ENCODE data around the gene SLC13A5.

SLC13A5 gene

DNA sequence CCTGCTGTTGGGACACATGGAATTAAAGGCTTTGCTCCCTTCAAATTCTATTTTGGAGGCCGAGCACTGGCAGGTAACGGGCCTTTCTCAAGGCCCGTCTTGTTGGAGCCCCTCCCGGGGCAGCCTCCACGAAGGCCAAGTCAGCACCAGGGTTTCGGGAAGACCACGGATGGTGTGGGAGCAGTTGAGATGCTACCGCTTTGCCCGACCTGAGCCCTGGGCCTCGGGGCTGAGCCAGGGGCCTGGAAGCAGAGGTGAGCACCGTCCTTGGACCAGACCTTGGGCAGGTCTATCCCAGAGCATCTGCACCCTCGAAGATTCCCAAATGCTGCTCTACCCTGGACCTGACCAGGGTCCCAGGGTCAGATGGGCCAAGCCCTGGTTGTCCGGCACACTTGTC is 38.6 kb downstream of the SLC13A5 start:
- no peaks in the 10 kb centered on the region for H3F3A ChIP-seq (ENCODE audit: low read depth)
- H4K20me1 ChIP-seq (ENCODE audit: insufficient read depth, low read length, poor library complexity, severe bottlenecking): no peaks in the 10 kb centered on the region
- no peak overlapping the region for H3K4me3 ChIP-seq (ENCODE audit: low read length, poor library complexity, severe bottlenecking)
- H3K9me2 ChIP-seq (replicated peaks; ENCODE audit: low read depth, low read length): no peaks in the 10 kb centered on the region
- H3K9ac ChIP-seq (ENCODE audit: low read depth, low read length, poor library complexity, severe bottlenecking): no peak overlapping the region
- H3K4me1 ChIP-seq (ENCODE audit: insufficient read depth, low read length, poor library complexity, severe bottlenecking): peaks cover 7% of the 10 kb centered on the region
- no peak for TF ChIP-seq EZH2phosphoT487 (IDR thresholded peaks at IDR 0.05; ENCODE audit: borderline replicate concordance)
- TF ChIP-seq, protein P1, sequence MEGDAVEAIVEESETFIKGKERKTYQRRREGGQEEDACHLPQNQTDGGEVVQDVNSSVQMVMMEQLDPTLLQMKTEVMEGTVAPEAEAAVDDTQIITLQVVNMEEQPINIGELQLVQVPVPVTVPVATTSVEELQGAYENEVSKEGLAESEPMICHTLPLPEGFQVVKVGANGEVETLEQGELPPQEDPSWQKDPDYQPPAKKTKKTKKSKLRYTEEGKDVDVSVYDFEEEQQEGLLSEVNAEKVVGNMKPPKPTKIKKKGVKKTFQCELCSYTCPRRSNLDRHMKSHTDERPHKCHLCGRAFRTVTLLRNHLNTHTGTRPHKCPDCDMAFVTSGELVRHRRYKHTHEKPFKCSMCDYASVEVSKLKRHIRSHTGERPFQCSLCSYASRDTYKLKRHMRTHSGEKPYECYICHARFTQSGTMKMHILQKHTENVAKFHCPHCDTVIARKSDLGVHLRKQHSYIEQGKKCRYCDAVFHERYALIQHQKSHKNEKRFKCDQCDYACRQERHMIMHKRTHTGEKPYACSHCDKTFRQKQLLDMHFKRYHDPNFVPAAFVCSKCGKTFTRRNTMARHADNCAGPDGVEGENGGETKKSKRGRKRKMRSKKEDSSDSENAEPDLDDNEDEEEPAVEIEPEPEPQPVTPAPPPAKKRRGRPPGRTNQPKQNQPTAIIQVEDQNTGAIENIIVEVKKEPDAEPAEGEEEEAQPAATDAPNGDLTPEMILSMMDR (conservative IDR thresholded peaks at IDR 0.05; ENCODE audit: low read length): no peak
- H3K27me3 ChIP-seq (ENCODE audit: insufficient read depth, low read length, poor library complexity, severe bottlenecking): peaks cover 42% of the 10 kb centered on the region
- no peak overlapping the region for H3K4me2 ChIP-seq (ENCODE audit: low read depth, low read length, poor library complexity, severe bottlenecking)
- H3K9me3 ChIP-seq (ENCODE audit: insufficient read depth, low read depth, low read length): no peaks in the 10 kb centered on the region
- H2AFZ ChIP-seq (ENCODE audit: low read length): no peak overlapping the region
- H3K36me3 ChIP-seq (ENCODE audit: insufficient read depth, low read length): no peaks in the 10 kb centered on the region
- no peaks in the 10 kb centered on the region for H3K79me2 ChIP-seq (ENCODE audit: insufficient read depth, low read length)

DNA sequence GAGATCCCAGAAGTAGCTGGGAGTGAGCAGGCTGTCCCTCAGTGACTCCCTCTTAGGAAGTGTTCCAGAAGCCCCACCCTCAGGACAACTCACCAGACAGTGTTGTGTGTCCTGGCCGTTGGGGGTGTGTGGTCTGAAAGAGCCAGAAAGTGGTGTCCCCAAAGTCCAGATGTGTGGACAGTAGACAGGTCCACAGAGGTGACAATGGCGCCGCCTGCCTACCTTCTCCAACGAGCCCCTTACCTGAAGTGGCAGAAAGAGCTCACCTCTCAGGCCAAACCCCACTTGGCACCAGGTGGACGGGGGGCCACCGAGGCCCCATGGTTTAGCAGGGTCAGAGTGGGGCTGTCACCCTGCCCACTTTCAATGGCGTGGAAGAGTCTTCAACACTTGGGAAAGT is 41.7 kb downstream of the SLC13A5 start:
- peaks cover 5% of the 10 kb centered on the region for H3K4me1 ChIP-seq (ENCODE audit: insufficient read depth, low read length, poor library complexity, severe bottlenecking)
- H3F3A ChIP-seq (ENCODE audit: low read depth): no peaks in the 10 kb centered on the region
- no peak overlapping the region for H2AFZ ChIP-seq (ENCODE audit: low read length)
- H3K36me3 ChIP-seq (ENCODE audit: insufficient read depth, low read length): no peaks in the 10 kb centered on the region
- H3K9ac ChIP-seq (ENCODE audit: low read depth, low read length, poor library complexity, severe bottlenecking): no peak overlapping the region
- no peak overlapping the region for H3K4me3 ChIP-seq (ENCODE audit: low read length, poor library complexity, severe bottlenecking)
- H4K20me1 ChIP-seq (ENCODE audit: insufficient read depth, low read length, poor library complexity, severe bottlenecking): no peaks in the 10 kb centered on the region
- TF ChIP-seq, protein P1 (conservative IDR thresholded peaks at IDR 0.05; ENCODE audit: low read length): no peak
- no peak for TF ChIP-seq EZH2phosphoT487 (IDR thresholded peaks at IDR 0.05; ENCODE audit: borderline replicate concordance)
- no peaks in the 10 kb centered on the region for H3K9me3 ChIP-seq (ENCODE audit: insufficient read depth, low read depth, low read length)
- H3K9me2 ChIP-seq (replicated peaks; ENCODE audit: low read depth, low read length): no peaks in the 10 kb centered on the region
- H3K27me3 ChIP-seq (ENCODE audit: insufficient read depth, low read length, poor library complexity, severe bottlenecking): peaks cover 14% of the 10 kb centered on the region
- no peaks in the 10 kb centered on the region for H3K79me2 ChIP-seq (ENCODE audit: insufficient read depth, low read length)
- H3K4me2 ChIP-seq (ENCODE audit: low read depth, low read length, poor library complexity, severe bottlenecking): no peak overlapping the region

GRCh38 chr17:6670999-6671398 is 42.2 kb downstream of the SLC13A5 start:
- H3K27me3 ChIP-seq (ENCODE audit: insufficient read depth, low read length, poor library complexity, severe bottlenecking): peaks cover 9% of the 10 kb centered on the region
- H3K4me1 ChIP-seq (ENCODE audit: insufficient read depth, low read length, poor library complexity, severe bottlenecking): peaks cover 5% of the 10 kb centered on the region
- H3K9me3 ChIP-seq (ENCODE audit: insufficient read depth, low read depth, low read length): no peaks in the 10 kb centered on the region
- H3K9ac ChIP-seq (ENCODE audit: low read depth, low read length, poor library complexity, severe bottlenecking): no peak overlapping the region
- H3F3A ChIP-seq (ENCODE audit: low read depth): no peaks in the 10 kb centered on the region
- no peak overlapping the region for H2AFZ ChIP-seq (ENCODE audit: low read length)
- no peak overlapping the region for H3K4me3 ChIP-seq (ENCODE audit: low read length, poor library complexity, severe bottlenecking)
- TF ChIP-seq EZH2phosphoT487 (IDR thresholded peaks at IDR 0.05; ENCODE audit: borderline replicate concordance): no peak
- TF ChIP-seq, protein P1 (conservative IDR thresholded peaks at IDR 0.05; ENCODE audit: low read length): no peak
- no peaks in the 10 kb centered on the region for H3K36me3 ChIP-seq (ENCODE audit: insufficient read depth, low read length)
- no peaks in the 10 kb centered on the region for H3K9me2 ChIP-seq (replicated peaks; ENCODE audit: low read depth, low read length)
- H3K79me2 ChIP-seq (ENCODE audit: insufficient read depth, low read length): no peaks in the 10 kb centered on the region
- no peaks in the 10 kb centered on the region for H4K20me1 ChIP-seq (ENCODE audit: insufficient read depth, low read length, poor library complexity, severe bottlenecking)
- no peak overlapping the region for H3K4me2 ChIP-seq (ENCODE audit: low read depth, low read length, poor library complexity, severe bottlenecking)
